Mesangial cell (primary cell): Measurements from ENCODE around the gene SLC15A4. TPM values are rescaled to one million over a fixed set of nuclear protein-coding genes. Genes with fewer than 3 reads are reported as not detected.

ENCODE experiments used
- total RNA-seq: library from RNA; depleted of rRNA; stranded (reverse); fragments of >200 nt; gene quantifications from 2 replicates; pipeline ENCODE4 v1.2.3, GENCODE V29; 2015

The SLC15A4 gene
- 35.1 and 54.1 TPM in 2 replicates for total RNA-seq

GRCh38 chr12:128823916-128824839 lies at the start of gene SLC15A4:
Gene SLC15A4, minus strand, starts transcription at chr12:128823958. Its CDS starts 15 bp downstream, at chr12:128823943.

GRCh38 chr12:128852885-128853599 lies 29.3 kb upstream of the SLC15A4 start, which contains the start of gene GLT1D1:
Gene GLT1D1, plus strand, starts transcription at chr12:128853478. Its CDS starts 104 bp downstream, at chr12:128853582.

Other genes with a start within 250 kb of the SLC15A4 start
- 0.16 and 0.38 TPM in 2 replicates for gene GLT1D1, start 29.5 kb upstream of the SLC15A4 start, total RNA-seq